GM18498 (cell line): ENCODE data around the gene TLE4.
"Not testable (repeated sequence)": the region's sequence is repeated elsewhere in the genome, so short reads cannot be mapped to it uniquely, and the experiment has no call there.

Experiments used
- ATAC-seq: cut with Tn5 transposase; IDR thresholded peaks from one replicate; pipeline ENCODE4 v1.9.1; 2021; ENCODE audit warnings: mild to moderate bottlenecking, moderate library complexity; ENCODE audit not compliant: unreplicated experiment

Gene TLE4

GRCh38 chr9:79709743-79710674 is 138.2 kb downstream of the TLE4 start:
- no peak for ATAC-seq

- ATAC-seq = no peak
Measured at GRCh38 chr9:79711874-79712273, 140.1 kb downstream of the TLE4 start.

GRCh38 chr9:79719021-79719420 is 147.3 kb downstream of the TLE4 start:
- no peak for ATAC-seq

GRCh38 chr9:79719989-79720388 is 148.2 kb downstream of the TLE4 start:
- no peak for ATAC-seq

GRCh38 chr9:79731171-79731890 is 159.6 kb downstream of the TLE4 start:
- ATAC-seq = peak; percentile 82

- ATAC-seq = no peak
Measured at GRCh38 chr9:79735023-79735779, 163.4 kb downstream of the TLE4 start.

GRCh38 chr9:79736051-79736450 is 164.3 kb downstream of the TLE4 start:
- no peak for ATAC-seq

GRCh38 chr9:79741381-79741780 is 169.6 kb downstream of the TLE4 start:
- no peak for ATAC-seq

- no peak for ATAC-seq
Measured at GRCh38 chr9:79742110-79742721, 170.5 kb downstream of the TLE4 start.

- ATAC-seq = no peak
Measured at GRCh38 chr9:79744521-79744920, 172.8 kb downstream of the TLE4 start.

- no peak for ATAC-seq
Measured at GRCh38 chr9:79745752-79746336, 174.1 kb downstream of the TLE4 start.

- not testable (repeated sequence) for ATAC-seq
Measured at GRCh38 chr9:79751895-79752466, 180.2 kb downstream of the TLE4 start.

- no peak for ATAC-seq
Measured at GRCh38 chr9:79756414-79756813, 184.6 kb downstream of the TLE4 start.

GRCh38 chr9:79757074-79757473 is 185.3 kb downstream of the TLE4 start:
- ATAC-seq = no peak

- no peak for ATAC-seq
Measured at GRCh38 chr9:79757881-79758669, 186.3 kb downstream of the TLE4 start.

- no peak for ATAC-seq
Measured at GRCh38 chr9:79759460-79759859, 187.7 kb downstream of the TLE4 start.

GRCh38 chr9:79762070-79762469 is 190.3 kb downstream of the TLE4 start:
- ATAC-seq = no peak

GRCh38 chr9:79763671-79764285 is 192.0 kb downstream of the TLE4 start:
- no peak for ATAC-seq

GRCh38 chr9:79764374-79764773 is 192.6 kb downstream of the TLE4 start:
- no peak for ATAC-seq
